ENCODE data around the gene MKRN2OS.

MKRN2OS gene

DNA sequence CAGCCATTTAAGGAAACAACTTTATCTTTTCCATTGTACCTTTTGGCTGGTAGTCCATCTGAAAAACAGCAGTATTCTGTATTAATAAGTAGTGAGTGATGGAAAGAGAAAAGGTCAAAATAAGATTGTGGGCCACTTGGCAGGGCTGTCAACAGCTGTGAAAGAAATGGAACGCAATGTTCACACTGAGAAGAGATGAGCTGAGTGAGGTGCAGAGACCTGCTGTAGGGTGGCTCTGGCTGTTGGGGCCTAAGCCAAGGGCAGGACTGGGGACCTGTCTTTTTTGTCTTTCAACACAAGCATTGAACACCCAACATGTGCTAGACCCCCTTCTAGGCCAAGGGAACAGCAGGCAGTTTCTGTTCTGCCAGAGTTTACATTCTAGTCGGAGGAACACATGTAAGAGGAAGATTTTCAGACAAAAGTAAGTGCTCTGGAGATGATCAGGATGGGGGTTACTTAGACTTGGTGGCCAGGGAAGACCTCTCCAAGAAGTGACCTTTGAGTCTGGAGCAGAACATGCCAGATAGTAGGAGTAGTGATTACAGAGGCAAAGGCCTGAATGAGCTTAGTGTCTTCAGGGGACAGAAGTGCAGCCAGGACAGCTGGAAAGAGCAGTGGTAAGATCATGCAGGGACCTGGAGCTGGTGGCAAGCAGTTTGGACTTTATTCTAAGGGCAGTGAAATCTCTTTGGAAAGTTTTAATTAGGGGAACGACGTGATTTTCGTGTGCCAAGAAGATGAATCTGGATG lies 31.4 kb downstream of the MKRN2OS start:
- DNase-seq (ENCODE audit: low read depth) = no peak

DNA sequence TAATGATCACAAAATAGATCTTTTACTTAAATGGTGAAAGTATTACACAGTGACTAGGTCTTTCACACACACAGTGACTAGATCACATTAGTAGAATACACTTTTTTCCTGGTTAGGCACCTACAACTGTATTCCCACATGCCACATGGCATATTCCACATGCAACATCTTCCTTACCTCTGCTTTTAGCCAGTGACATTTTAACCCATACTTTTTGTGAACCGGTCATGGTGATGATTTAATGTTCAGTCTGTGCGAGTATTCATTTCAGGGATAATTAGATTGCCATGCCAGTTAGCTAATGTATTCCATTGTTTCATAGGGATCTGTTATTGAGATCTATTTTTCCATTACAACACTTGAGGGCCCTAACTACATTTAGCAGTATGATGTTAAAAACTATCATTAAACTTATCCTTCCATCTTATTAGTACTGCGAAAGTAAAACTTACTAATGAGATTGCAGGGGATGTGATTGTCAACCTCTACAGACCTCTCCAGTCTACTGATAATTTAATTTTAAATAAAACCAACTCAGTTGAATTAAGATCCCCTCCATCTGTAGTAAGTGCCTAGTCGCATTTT lies 32.7 kb downstream of the MKRN2OS start:
- DNase-seq (ENCODE audit: low read depth) = no peak

DNA sequence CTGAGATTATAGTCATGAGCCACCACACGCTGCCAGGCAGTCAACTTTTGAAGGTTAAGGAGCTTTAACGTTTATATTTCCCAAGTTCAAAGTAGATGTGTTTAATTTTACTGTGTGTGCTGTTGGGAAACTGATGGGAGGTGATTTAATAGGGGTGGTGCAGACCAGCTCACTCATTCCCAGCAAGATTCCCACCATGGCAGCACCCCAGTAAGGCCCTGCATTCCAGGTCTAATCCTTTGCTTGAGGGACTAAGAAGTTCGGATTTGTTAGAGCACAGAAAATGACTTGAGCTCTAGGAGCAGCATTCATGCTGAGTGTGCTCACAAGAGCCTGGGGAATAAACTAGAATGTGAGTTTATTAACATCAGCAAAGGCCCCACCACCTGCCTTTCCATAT lies 35.8 kb downstream of the MKRN2OS start:
- DNase-seq (ENCODE audit: low read depth) = no peak

DNA sequence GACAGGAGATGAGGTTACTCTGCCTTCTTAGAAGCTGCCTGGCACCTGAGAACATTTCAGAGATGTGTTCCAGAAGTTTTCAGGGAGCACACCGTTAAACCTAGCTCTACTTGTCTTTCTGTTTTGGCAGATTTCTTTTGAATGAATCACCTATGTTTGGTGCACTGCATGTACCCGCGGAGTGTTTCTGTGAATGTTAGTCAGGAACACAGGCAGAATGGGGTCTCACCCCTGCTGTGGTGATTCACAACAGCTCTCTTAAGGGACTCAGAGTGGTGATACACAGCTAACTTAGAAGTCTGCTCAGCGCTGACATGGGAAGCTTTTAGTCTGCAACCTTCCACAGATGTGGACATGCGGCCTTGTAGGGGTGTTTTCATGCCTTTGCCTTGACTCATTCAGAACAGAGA lies 37.0 kb downstream of the MKRN2OS start:
- DNase-seq (ENCODE audit: low read depth) = no peak

DNA sequence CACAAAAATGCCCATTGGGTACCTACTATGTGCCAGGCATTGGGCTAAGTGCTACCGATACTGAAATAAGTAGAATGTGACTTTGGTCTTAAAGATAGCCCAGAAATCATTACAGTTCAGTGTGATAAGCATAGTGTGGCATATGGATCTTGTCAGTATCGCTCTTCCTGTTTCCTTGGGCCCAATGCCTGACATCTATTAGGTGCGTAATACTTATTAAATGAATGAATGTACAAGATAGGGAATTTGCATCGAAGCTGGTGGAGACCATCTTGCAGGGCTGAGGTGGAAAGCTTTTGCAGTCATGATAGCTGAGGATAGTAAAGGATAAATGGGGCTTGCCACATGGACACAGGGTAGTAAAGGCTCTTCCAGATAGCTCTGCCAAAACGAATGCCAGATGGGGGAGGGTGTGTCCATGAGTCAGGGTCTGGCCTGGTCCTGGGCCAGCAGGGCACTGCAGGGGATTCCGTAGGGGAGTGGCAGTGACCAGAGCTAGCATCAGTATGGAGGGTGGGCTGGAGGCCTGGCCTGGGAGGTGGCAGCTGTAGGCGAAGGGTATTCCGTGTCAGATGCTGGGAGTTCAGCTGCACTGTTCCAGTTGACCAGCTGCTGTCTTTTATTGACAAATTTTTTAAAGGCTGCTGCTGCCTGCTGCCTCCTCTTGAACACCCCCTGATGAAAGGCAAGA lies 37.6 kb downstream of the MKRN2OS start:
- no peak for DNase-seq (ENCODE audit: low read depth)

DNA sequence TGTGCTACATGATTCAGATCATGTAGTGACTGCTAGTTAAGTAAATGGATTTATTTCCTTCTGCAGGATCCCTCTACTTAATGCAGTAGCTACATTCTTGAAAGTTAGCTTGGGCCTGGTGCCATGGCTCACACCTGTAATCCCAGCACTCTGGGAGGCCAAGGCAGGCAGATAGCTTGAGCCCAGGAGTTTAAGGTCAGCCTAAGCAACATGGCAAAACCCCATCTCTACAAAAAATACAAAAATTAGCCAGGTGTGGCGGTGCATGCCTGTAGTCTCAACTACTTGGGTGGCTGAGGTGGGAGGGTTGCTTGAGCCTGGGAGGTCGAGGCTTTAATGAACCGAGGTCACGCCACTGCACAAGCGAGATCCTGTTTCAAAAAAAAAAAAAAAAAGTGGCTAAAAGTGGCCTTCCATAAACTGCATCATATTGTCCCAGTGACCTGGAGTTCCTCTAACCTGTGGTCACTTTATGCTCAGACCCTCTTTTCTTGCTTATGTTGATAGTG lies 39.0 kb downstream of the MKRN2OS start:
- no peak for DNase-seq (ENCODE audit: low read depth)

DNA sequence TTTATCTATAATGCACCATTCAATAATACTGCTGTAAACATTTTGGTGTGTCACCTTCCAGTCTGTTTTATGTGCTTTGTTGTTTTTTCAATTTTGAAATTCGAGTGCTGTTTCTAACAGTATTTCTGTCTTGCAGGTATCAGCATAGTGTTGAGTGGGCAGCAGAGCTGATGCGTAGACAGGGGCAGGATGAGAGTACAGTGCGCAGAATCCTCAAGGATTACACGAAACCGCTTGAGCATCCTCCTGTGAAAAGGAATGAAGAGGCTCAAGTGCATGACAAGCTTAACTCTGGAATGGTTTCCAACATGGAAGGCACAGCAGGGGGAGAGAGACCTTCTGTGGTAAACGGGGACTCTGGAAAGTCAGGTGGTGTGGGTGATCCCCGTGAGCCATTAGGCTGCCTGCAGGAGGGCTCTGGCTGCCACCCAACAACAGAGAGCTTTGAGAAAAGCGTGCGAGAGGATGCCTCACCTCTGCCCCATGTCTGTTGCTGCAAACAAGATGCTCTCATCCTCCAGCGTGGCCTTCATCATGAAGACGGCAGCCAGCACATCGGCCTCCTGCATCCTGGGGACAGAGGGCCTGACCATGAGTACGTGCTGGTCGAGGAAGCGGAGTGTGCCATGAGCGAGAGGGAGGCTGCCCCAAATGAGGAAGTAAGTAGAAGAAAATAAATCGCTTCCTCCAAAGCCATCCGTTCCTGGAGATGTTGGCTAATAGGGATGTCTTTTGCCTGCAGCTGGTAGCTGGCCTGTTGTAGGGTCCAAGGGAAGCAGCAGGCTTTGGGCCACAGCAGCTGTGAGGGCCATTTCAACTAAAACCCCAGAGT lies 42.0 kb downstream of the MKRN2OS start:
- no peak for DNase-seq (ENCODE audit: low read depth)

DNA sequence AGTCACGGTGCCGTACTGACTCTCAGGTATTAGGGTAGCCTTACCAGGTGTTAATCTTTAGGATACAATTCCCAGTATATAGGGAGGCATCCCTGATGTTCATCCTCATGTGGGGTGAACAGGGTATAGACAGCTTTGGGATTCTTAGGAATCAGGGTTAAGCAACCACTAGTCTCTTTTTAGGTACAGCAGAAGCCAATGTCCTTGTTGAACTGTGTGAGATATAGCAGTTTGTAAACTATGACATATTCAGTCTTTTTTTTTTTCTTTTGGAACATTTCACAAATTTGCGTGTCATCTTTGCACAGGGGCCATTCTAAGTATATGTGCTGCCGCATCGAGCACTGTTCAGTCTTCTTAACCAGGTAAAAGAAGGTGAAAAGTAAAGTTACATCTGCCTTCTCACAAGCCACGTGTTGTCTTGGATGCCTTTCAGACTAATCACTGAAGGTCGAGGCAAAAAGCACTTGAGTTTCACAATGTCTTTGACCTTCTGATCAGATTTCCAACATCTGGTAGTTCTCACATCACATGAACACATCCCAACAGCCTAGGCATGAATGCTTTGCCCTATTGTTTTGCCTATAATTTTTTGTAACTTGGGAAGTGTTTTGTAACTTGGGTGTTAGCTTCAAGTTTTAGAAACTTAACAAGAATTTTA lies 43.8 kb downstream of the MKRN2OS start:
- no peak for DNase-seq (ENCODE audit: low read depth)

DNA sequence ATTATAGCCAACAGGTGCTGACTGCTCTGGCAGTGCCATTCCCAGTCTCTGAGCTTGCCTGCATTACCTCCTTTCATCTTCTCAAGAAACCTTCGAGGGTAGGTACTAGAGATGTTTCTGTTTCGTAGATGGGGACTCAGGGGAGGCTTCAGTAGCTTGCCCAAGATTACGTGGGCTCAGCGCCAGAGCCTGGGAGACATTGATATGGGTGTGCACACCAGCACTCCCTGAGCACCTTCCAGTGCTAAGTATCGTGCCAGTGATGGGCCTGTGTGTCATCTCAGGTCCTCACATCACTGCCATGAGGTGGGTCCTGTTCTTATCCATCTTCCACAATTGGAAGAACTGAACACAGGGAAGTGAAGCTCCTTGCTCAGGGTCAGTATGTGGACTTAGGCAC lies 45.8 kb downstream of the MKRN2OS start:
- no peak for DNase-seq (ENCODE audit: low read depth)

DNA sequence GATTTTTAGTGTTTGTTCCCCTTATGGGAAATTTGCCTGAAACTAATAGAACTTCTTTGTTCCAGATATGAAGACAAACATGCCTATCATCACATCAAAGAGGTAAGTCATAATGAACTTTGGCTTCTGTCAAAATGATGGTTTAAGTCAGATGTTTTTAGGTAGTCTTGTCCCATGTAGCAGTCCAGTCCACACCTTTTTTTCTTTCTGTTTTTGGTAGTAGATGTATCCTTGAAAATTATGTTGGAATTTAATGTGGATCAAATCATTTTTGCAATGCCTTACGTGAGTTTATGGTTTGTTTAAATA lies 48.9 kb downstream of the MKRN2OS start:
- DNase-seq (ENCODE audit: low read depth) = no peak

DNA sequence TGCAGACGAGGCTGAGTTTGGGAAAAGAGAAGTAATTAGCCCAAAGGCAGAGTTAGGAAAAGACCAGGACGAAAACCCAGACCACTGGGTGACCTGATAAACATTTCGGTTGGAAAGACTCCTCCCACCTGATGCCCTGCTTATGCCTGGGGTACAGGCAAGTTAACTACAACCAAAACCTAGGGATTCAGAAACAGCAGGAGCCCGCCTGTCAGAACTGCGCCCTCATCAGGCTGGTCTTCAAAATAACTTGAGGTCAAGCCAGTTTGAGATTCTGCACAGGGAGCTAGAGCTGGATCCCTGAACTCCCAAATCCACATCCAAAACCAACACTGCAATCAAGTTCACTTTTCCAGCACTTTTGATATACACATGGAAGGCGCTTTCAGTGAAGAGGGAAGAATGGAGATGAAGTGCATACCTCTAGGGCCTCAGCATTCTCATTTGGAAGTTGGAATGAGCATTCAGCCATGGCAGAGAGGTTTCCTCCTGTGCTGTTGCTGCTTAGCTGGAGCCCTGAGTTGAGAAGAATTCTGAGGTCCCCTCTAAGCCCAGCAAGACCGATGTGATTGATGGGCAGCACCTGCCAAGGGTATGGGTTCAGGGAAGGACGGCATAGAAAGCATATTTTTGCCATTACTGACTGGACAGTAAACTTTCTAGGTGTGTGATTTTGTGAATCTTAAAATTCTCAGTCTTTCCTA lies 49.4 kb downstream of the MKRN2OS start:
- DNase-seq (ENCODE audit: low read depth) = no peak

DNA sequence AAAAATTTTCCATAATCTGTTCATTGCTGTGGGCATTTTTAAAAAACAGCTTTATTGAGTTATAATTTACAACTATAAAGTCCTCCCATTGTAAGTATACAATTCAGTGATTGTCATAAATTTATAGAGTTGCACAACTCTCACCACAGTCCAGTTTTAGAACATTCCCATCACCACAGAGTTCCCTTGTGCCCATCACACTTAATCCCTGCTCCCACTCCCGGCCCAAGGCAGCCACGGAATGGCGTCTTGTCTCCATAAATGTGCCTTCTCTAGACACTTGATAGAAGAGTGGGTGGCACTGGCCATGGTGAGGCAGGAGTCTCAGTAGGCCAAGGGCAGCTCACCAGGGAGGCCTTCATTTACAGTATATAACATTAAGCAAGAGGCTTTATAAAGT lies 54.8 kb downstream of the MKRN2OS start:
- DNase-seq (ENCODE audit: low read depth) = no peak

DNA sequence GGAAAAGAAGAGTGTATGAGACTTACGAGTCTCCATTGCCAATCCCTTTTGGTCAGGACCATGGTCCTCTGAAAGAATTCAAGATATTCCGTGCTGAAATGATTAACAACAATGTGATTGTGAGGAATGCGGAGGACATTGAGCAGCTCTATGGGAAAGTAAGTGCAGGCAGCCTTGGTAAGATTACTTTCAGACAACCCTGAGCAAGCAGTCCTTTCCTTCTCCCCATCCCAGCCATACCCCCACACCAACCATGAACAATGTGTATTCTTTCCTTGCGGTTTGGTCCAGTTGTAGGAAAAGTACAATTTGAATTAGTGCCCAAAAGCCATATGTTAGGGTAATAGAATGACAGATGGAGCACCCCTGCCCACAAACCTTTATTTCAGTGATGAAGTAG lies 55.5 kb downstream of the MKRN2OS start:
- no peak for DNase-seq (ENCODE audit: low read depth)
